Stomach (tissue), 9 donors: Measurements from ENCODE around the gene LGI2. TPM values are rescaled to one million over a fixed set of nuclear protein-coding genes. Genes with fewer than 3 reads are reported as not detected.

Experiments
- DNase-seq, 2 donors: peaks; one replicate each; pipeline versions ENCODE4 v3.0.0 to v3.0.0-alpha.2; 2013 to 2019
- H3K27ac ChIP-seq, 5 donors: fragments of 200-600 bp in 4 of 5; sonication (generic) in 4 of 5; one replicate each; pipeline ENCODE4 v1.5.1; 2013 to 2019; ENCODE audit warnings: mild to moderate bottlenecking in 1 of 5, moderate library complexity in 1 of 5
- H3K27me3 ChIP-seq, 3 donors: fragments of 200-600 bp; sonication (generic); one replicate each; pipeline ENCODE4 v1.5.1; 2017 to 2019; ENCODE audit warnings: mixed run types in 1 of 3
- H3K36me3 ChIP-seq, 4 donors: fragments of 200-600 bp; sonication (generic); 1 replicate in 3 of 4; 2 replicates in 1 of 4; pipeline ENCODE4 v1.5.1; 2016 to 2019
- H3K4me1 ChIP-seq, 4 donors: fragments of 200-600 bp; sonication (generic); one replicate each; pipeline ENCODE4 v1.5.1; 2016 to 2019
- H3K4me3 ChIP-seq, 4 donors: fragments of 200-600 bp; sonication (generic) in 3 of 4; one replicate each; pipeline ENCODE4 v1.5.1; 2016 to 2019; ENCODE audit warnings: mild to moderate bottlenecking in 1 of 4
- H3K9me3 ChIP-seq, 4 donors: fragments of 200-600 bp; sonication (generic); one replicate each; pipeline ENCODE4 v1.5.1; 2016 to 2019
- CTCF ChIP-seq, 7 experiments: fragments of 450-650 bp in 4 of 7; fragments of 200-600 bp in 3 of 7; sonication (generic) in 3 of 7; IDR thresholded peaks; one replicate each; pipeline ENCODE4 v1.5.1; 2016 to 2019; ENCODE audit warnings: antibody characterized with exemption in 7 of 7, control low read depth in 2 of 7, mild to moderate bottlenecking in 1 of 7
- EP300 ChIP-seq: sonication (generic); formaldehyde crosslinking; IDR thresholded peaks from one replicate; pipeline ENCODE4 v1.6.1; 2017; ENCODE audit warnings: antibody characterized with exemption
- POLR2A ChIP-seq, 4 donors: fragments of 450-650 bp; IDR thresholded peaks; one replicate each; pipeline ENCODE4 v1.6.1; 2016; ENCODE audit warnings: antibody characterized with exemption in 4 of 4, control low read depth in 2 of 4, mild to moderate bottlenecking in 1 of 4, moderate library complexity in 1 of 4
- POLR2AphosphoS5 ChIP-seq, 3 donors: sonication (generic); formaldehyde crosslinking; IDR thresholded peaks; one replicate each; pipeline ENCODE4 v1.6.1; 2016; ENCODE audit warnings: antibody characterized with exemption in 3 of 3
- WGBS, 5 donors: extraction: QIAGEN DNeasy Blood & Tissue Kit in 3 of 5; methylation state at CpG; one replicate each; pipeline versions ENCODE4 v1.1.5 to v1.1.7; 2013 to 2018; 5-methylcytosine and 5-hydroxymethylcytosine counted together
- intact Hi-C: fragments of 100-400 bp; cut with DNase I; formaldehyde crosslinking; loops from one replicate; pipeline ENCODE4 v1.15.1; 2023; ENCODE audit warnings: low total_unique reads
- polyA plus RNA-seq, 3 donors: library from polyadenylated mRNA; stranded (reverse); fragments of 200-250 nt; gene quantifications; one replicate each; pipeline ENCODE4 v1.2.3, GENCODE V29; 2013
- total RNA-seq, 5 donors: library from RNA; depleted of rRNA; stranded (reverse); fragments of >200 nt; gene quantifications; one replicate each; pipeline versions ENCODE4 v1.1.0 to v1.2.3, GENCODE V29; 2014 to 2016
- donor health status: healthy with polysubstance abuse.
- donor health status: Bipolar disorder and iron deficiency.
- donor health status: healthy.

The LGI2 gene
- total and polyA plus RNA-seq, 8 donors = 0.10 to 9.1 (median 0.31) TPM; not detected in 3

GRCh38 chr4:24979554-24979953 lies 51.2 kb downstream of the LGI2 start:
- peak in 1 of 2 donors; percentile 69 for DNase-seq
- peaks cover 0 to 10% (median 2%) of the 10 kb centered on the region in 4 donors for H3K4me1 ChIP-seq
- no peaks in the 10 kb centered on the region for H3K27me3 ChIP-seq
- TF ChIP-seq EP300 (peak; percentile 8), CTCF (IDR thresholded peaks at IDR 0.05) (no peak), POLR2AphosphoS5 (IDR thresholded peaks at IDR 0.05) (peak; percentile 38 to 67 (median 50)), POLR2A (IDR thresholded peaks at IDR 0.05) (no peak)
- 58 to 83% (median 76%) methylated on average over 7 of the region's 7 CpGs for WGBS, 5 donors
- H3K27ac ChIP-seq = peak overlapping the region in 4 of 5 donors; percentile 54 to 80 (median 65)
- H3K36me3 ChIP-seq = no peaks in the 10 kb centered on the region
- intact Hi-C loops = loop anchor here (10.0 kb wide), 1 partner anchor 485 kb away; no protein-coding TSS in a partner anchor
- H3K9me3 ChIP-seq = no peaks in the 10 kb centered on the region
- H3K4me3 ChIP-seq = peak overlapping the region in 2 of 4 donors; percentile 11 to 23

GRCh38 chr4:24978291-24979075 lies 52.3 kb downstream of the LGI2 start:
- no peak for TF ChIP-seq POLR2A (IDR thresholded peaks at IDR 0.05)
- no peak for TF ChIP-seq EP300
- TF ChIP-seq POLR2AphosphoS5 (IDR thresholded peaks at IDR 0.05) = no peak
- TF ChIP-seq CTCF (IDR thresholded peaks at IDR 0.05) = no peak
- Histone ChIP-seq H3K4me1 (peaks cover 0 to 10% (median 2%) of the 10 kb centered on the region in 4 donors), H3K9me3 (no peaks in the 10 kb centered on the region), H3K4me3 (no peak overlapping the region), H3K36me3 (no peaks in the 10 kb centered on the region), H3K27me3 (no peaks in the 10 kb centered on the region), H3K27ac (peak overlapping the region in 4 of 5 donors; percentile 47 to 80 (median 52))
- WGBS, 5 donors = 73 to 88% (median 84%) methylated on average over 9 of the region's 9 CpGs
- DNase-seq = no peak
- intact Hi-C loops = loop anchor here (10.0 kb wide), 1 partner anchor 484 kb away; no protein-coding TSS in a partner anchor

GRCh38 chr4:24975510-24975909 lies 55.2 kb downstream of the LGI2 start:
- H3K9me3 ChIP-seq = no peaks in the 10 kb centered on the region

More at GRCh38 chr4:24975510-24975909, 55.2 kb downstream of the LGI2 start:
- TF ChIP-seq EP300 (no peak), CTCF (IDR thresholded peaks at IDR 0.05) (no peak), POLR2A (IDR thresholded peaks at IDR 0.05) (no peak), POLR2AphosphoS5 (IDR thresholded peaks at IDR 0.05) (no peak)
- 46 to 61% (median 51%) methylated on average over 4 of the region's 4 CpGs for WGBS, 5 donors
- Histone ChIP-seq H3K27me3 (no peaks in the 10 kb centered on the region), H3K36me3 (no peaks in the 10 kb centered on the region), H3K27ac (no peak overlapping the region), H3K4me3 (no peak overlapping the region), H3K4me1 (peaks cover 0 to 9% (median 2%) of the 10 kb centered on the region in 4 donors)
- DNase-seq = no peak
- intact Hi-C loops = loop anchor here (10.0 kb wide), 1 partner anchor 481 kb away; no protein-coding TSS in a partner anchor
